Measurements from ENCODE around the gene DUSP8.

DUSP8 gene

DNA sequence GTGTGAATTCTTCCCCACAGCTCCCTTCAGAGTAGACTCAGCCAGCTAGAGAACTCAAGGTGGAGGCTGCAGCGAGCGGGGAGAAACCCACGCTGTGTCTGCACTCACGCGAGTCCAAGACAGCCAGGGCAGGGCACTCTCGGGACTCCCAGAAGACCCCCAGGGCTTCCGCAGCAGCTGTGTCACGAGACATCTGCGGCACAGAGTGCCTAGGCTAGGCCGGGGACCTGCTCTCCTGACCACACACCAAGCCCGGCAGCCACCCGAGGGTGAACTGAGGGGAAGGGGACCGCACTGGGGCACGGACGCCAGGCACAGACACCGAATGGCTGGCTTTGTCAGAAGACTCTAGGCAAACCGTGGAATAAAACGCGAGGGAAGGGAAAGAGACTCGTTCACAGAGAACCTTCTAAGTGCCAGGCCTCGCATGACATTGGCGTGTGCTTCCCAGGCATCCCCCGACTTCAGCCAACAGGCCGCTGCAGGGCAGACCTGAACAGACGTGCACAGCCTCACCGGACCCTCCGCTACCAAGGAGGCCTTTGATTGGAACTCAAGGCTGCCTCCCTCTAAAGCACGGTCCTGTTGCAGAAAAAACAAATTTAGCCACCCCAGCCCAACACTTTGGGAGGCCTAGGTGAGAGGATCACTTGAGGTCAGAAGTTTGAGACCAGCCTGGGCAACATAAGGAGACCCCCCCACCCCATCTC, 67.3 kb downstream of the DUSP8 start:
- H4K20me1 ChIP-seq, result peaks cover 100% of the 10 kb centered on the region
- H3K4me1 ChIP-seq, result peaks cover 95% of the 10 kb centered on the region

DNA sequence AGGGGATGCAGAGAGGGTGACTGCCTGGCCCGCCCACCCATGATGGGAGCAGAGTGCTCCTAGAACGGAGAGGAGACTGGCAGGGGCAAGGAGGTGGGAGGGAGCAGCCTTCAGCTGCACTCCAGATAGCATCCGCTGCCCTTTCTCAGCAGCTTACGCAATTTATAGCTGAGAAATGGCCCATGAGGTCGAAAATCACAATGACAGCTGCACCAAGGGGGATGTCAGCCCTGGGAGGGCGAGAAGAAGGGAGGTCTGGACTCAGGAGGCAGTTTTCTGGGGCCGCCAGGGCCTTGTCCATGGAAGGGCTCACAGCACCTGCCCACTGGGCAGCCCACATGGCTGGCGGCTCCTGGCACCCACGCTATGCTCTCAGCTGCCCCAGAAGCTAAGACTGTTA, 67.9 kb downstream of the DUSP8 start:
- no peaks in the 10 kb centered on the region for H3K27me3 ChIP-seq

More for the DNA sequence above, 67.3 kb downstream of the DUSP8 start:
- H3K4me3 ChIP-seq, result no peak overlapping the region
- peak overlapping the region; percentile 59; the same call in 1 of the 2 replicates for H3K9ac ChIP-seq
- H3K36me3 ChIP-seq, result peaks cover 19% of the 10 kb centered on the region; the same call in 1 of the 2 replicates
- no peaks in the 10 kb centered on the region for H3K27me3 ChIP-seq
- peak overlapping the region; percentile 99 for H3K4me2 ChIP-seq
- TF ChIP-seq Cebpa-rat (IDR thresholded peaks at IDR 0.05), result no peak
- peak overlapping the region; percentile 71 for H3K27ac ChIP-seq
- 0 out of 2 replicates have a peak, but pooled peaks cover 5% of the 10 kb centered on the region for H3K9me3 ChIP-seq

More for the DNA sequence above, 67.9 kb downstream of the DUSP8 start:
- Histone ChIP-seq H3K9me3 (peaks cover 8% of the 10 kb centered on the region; the same call in 1 of the 2 replicates), H3K36me3 (peaks cover 25% of the 10 kb centered on the region), H4K20me1 (peaks cover 100% of the 10 kb centered on the region), H3K4me1 (peaks cover 89% of the 10 kb centered on the region), H3K4me2 (peak overlapping the region; percentile 99), H3K27ac (peak overlapping the region; percentile 71; the same call in 1 of the 2 replicates), H3K4me3 (no peak overlapping the region), H3K9ac (peak overlapping the region; percentile 59; the same call in 1 of the 2 replicates)
- TF ChIP-seq Cebpa-rat (IDR thresholded peaks at IDR 0.05), result peak; percentile 85
